Measurements from ENCODE around the gene FILIP1L.

FILIP1L gene

DNA sequence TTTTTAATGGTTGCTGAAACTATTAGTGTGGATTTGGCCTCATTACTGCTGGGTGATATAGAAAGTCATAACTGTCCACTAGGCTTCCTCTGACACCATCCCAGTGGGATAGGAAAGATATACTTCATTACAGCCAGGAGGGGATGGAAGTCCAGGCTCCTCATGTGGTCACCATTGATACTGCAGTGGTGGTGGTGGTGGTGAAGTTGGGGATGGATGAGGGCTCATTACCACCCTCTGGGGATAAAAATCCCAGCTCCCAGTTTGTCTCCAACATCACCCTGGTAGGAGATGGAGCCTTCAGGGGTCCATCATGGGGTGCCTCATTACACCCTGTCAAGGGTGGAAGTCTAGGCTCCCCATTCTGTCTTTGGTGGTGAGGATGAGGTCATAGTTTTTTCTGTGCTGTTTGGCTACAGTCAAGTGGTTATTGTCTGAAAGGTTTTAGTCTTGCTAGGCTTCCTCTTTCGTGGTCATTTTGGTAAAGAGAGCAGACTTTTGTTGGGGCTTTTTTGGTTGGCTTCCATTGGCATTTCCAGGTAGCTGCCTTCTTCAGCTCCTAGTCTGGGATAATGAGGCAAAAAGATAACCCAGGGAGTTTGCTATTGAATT, 30.1 kb upstream of the FILIP1L start:
- no peak for FAIRE-seq
- no peak for TF ChIP-seq POLR2A (IDR thresholded peaks at IDR 0.05; ENCODE audit: low read depth, low read length)
- DNase-seq (ENCODE audit: insufficient read length, low spot score) = no peak

DNA sequence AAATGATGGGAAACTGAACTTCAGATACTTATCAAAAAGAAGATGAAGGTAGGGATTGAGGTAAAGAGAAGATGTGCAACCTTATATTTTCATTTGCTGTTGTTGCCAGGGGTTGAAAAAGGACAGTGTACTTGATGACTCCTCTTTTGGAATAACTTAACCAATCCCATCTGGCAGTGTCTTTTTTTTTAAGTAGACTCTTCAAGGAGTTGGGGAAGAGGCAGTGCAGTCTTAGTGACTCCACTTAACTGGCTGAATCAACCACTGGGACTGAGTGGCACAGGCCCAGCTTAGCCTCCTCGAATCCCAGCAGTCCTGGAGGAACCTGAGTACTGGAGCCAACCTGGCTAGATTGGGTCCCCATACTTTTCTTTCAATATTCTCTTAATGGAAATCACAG, 27.3 kb upstream of the FILIP1L start:
- FAIRE-seq = no peak
- no peak for TF ChIP-seq POLR2A (IDR thresholded peaks at IDR 0.05; ENCODE audit: low read depth, low read length)
- DNase-seq (ENCODE audit: insufficient read length, low spot score) = no peak

DNA sequence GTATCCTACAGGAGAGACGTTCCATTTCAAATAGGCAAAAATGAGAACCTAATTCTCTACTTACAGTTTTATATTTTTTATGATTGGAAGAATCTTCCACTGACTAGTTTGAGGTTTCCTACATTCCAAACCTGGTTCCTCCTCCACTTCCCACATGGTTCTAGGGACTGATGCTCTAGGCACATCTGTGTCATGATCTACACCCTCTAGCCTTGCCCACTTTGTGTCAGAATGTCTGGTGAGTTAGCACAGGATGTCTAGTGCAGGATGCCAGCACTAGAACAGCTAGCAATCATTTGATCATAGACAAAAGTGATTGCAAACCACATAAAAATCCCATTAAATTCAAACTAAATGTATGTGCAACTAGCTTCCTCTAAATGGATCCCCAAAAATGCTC, 26.7 kb upstream of the FILIP1L start:
- no peak for TF ChIP-seq POLR2A (IDR thresholded peaks at IDR 0.05; ENCODE audit: low read depth, low read length)
- no peak for DNase-seq (ENCODE audit: insufficient read length, low spot score)
- FAIRE-seq = no peak

DNA sequence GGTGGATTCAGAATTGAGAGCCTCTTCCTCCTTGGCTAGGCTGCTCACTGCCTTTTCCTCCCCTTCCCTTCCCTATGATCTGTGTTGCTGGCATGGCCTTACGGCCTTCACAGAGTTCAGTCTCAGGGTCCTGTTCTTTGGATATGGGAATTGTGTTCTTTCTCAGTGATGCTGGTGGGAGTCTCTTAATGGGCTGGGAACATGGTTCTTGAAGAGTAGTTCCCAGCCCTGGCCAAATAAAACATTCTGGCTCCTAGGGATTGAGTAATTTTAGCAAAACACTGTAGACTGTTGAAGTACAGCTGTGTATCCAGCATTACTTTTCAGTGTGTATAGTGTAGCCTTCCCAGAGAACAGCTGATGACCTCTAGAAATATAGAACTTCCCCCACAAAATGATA, 22.6 kb upstream of the FILIP1L start:
- no peak for TF ChIP-seq POLR2A (IDR thresholded peaks at IDR 0.05; ENCODE audit: low read depth, low read length)
- no peak for FAIRE-seq
- no peak for DNase-seq (ENCODE audit: insufficient read length, low spot score)

DNA sequence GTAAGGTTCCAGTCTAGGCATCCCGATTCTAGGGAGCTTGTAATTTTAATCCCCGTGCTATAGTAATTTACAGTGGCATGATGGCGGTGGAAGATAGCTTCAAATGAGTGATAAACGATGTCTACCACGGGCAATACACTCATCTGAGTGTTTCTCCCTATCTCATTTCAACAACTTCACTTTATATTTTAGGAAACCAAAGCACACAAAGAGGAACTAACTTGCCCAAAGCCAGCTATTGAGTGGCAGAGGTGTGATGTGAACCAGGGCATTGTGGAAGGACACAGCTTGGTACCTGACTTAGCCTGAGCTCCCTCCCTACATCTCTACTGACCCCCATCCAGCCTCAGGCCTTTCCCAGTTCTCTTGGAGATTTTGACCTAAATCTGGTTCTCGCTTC, 16.9 kb upstream of the FILIP1L start:
- TF ChIP-seq POLR2A (IDR thresholded peaks at IDR 0.05; ENCODE audit: low read depth, low read length) = no peak
- FAIRE-seq (no peak), DNase-seq (ENCODE audit: insufficient read length, low spot score) (no peak)

DNA sequence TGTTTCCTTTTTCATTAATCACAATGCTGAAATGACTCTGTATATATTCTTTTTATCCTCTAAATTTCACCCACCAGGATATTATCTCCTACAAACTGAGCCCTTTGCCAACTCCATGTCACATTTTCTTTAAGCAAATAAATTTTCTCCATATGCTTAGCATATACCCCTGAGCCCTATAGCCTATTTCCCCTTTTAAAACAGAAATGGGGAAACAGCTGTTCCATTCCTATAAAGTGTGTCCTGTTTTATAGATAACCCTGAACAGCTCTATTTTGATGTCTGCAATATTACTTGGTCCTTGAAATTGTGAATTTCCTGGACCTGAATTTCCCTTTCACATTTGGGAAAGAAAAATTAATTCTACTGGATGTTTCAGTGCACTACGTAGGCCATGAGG, 15.6 kb upstream of the FILIP1L start:
- DNase-seq (ENCODE audit: insufficient read length, low spot score) (no peak), FAIRE-seq (no peak)
- no peak for TF ChIP-seq POLR2A (IDR thresholded peaks at IDR 0.05; ENCODE audit: low read depth, low read length)

DNA sequence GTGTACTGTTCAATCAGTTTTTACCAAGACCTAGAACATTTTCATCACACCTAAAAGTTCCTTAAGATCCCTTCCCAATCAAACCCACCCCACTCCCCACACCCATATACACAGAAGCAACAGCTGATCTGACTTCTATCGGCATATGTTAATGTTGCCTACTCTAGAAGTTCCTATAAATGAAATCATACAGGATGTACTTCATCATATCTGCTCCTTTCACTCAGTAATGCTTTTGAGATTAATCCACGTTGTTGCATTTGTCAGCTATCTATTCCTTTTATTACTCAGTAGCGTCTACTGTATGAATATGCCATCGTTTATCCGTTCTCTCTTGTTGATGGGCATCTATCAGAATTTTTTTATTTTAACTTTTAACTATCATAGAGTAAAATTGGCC, 14.3 kb upstream of the FILIP1L start:
- FAIRE-seq = no peak
- DNase-seq (ENCODE audit: insufficient read length, low spot score) = no peak
- TF ChIP-seq POLR2A (IDR thresholded peaks at IDR 0.05; ENCODE audit: low read depth, low read length) = no peak

DNA sequence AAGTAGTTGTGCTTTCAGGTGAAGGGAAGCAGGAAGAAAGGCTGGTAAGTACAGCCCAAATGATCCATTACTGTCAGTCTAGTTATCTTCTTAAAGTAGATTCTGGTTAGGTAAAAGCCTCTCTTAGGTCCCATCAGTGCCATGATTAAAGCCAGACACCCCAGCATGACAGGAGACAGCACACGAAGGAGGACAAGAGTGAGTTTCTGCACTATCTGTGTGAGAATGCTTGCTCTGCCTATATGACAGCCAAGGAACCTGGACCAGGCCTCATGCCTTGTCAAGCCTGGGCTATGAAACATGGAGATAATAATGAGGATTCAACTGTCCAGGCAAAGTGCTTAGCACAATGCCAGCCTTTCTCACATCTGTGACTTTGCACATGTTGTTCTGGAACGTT, 13.5 kb upstream of the FILIP1L start:
- TF ChIP-seq POLR2A (IDR thresholded peaks at IDR 0.05; ENCODE audit: low read depth, low read length) = no peak
- no peak for FAIRE-seq

DNA sequence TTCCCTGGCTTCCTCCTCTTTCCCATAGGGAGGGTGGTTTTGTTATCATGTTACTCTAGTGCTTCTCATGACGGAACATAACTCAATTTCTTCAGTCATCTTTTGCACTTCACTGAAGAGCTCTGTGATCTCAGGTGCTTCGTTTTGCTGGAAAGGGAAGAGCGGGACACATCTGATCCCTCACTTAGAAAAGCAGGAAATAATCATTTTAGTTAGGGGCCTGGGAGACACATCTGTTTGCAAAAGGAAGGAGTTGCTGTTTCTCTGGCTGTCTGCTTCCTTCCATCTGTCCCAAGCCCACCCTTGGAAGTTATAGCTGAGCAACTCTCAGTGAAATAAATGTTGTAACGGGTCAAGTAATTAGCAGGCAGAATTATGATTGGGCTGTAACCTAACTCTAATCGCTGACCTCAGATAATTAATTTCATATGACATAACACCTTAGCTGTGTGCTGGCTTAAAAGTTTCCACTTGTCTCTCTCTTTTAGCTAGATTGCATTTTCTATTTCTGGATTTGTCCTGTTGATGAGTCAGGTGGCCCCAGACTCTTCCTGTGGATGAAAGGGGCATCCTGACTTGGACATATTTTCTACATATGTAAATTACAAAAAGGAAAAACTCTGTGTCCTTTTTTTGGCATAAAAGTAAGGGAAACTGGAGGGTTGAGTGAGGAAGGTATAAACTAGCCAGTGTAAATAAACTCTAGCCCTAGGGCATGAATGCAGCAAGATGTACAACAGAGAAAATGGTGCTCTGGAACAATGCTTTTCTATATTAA, 11.0 kb upstream of the FILIP1L start:
- DNase-seq (ENCODE audit: insufficient read length, low spot score) (no peak), FAIRE-seq (no peak)

More for the DNA sequence above, 13.5 kb upstream of the FILIP1L start:
- no peak for DNase-seq (ENCODE audit: insufficient read length, low spot score)

DNA sequence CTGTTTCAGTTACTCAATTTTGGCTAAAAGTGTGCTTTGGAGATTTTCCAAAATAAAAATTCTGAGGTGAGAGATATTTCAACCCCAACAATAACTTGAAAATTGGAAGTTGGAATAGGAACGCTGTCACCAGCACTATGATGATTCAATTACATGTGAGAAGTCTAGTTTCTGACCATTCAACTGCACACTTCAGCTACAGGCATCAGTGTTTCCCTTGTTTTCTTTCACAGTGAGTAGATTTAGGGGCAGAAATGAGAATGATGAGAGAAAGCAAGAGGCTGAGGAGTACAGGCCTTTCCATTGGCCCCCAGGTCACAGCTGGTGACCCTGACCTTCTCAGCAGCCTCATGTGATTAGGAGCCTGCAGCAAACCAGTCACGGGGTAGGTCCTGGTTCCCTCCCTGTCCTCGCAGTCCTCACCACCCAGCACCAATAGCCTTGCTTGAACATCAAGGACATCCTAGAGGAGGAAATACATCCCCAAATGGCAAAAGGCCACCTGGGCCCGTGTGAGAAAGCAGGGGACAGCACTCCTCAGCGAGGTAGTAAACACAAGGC, 10.0 kb upstream of the FILIP1L start:
- TF ChIP-seq POLR2A (IDR thresholded peaks at IDR 0.05; ENCODE audit: low read depth, low read length) = no peak
- DNase-seq (ENCODE audit: insufficient read length, low spot score) (no peak), FAIRE-seq (no peak)

More for the DNA sequence above, 11.0 kb upstream of the FILIP1L start:
- TF ChIP-seq POLR2A (IDR thresholded peaks at IDR 0.05; ENCODE audit: low read depth, low read length) = no peak

DNA sequence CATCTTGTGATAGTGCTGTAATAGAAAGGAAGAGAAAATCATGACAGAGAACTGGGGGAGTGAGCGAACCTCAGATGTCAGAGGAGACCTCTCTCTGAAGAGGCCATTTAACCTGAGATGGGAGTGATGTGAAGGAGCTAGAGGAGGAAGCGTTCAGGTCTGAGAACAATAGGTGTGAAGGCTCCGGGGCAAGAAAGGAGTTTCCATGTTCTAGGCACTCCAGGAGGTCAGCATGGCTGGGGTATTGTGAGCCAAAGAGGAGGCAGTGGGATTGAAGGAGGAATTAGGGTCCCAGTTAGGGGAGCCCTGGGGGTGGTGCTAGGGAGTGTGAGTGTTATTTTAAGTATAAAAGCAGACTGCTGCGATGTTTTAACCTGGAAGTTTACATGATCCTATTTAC, 8.8 kb upstream of the FILIP1L start:
- DNase-seq (ENCODE audit: insufficient read length, low spot score) = no peak
- TF ChIP-seq POLR2A (IDR thresholded peaks at IDR 0.05; ENCODE audit: low read depth, low read length) = no peak
- FAIRE-seq = no peak

DNA sequence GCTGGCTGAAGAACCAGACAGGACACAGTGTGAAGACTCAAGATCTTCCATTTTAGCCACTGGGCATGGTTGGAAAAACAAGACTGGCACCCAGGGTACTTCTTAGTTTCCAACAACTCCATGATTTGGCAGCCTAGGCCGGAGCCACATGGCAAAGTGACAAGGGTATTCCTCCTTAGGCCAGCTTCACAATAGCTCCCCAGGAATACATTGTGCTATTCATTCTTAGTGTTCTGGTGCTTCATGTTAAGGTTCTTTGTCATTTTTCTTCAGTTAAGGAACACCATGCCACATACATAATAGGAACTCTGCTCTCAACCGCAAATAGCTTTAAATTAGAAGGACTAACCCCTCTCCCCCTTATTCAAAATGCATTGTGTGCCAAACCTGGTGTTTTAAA, 8.0 kb upstream of the FILIP1L start:
- DNase-seq (ENCODE audit: insufficient read length, low spot score) (no peak), FAIRE-seq (no peak)
- TF ChIP-seq POLR2A (IDR thresholded peaks at IDR 0.05; ENCODE audit: low read depth, low read length) = no peak

DNA sequence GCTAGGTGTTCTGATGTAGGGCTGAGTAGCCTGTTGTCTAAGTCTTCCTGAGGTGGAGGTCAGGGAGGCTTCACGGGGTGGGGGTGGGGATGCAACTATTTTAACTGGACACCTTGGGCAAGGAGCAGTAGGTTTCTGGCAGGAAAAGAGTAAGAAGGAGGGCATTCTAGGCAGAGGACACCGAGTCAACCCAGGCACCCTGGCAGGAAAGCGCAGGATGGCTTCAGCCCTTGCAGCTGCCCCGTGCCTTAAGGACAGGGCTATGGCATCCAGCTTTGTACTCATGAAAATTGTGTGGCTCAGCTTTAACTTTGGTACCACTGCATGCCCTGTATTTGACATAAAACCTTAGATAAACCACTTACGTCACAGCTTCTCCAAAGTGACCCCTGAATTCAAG, 6.4 kb upstream of the FILIP1L start:
- no peak for DNase-seq (ENCODE audit: insufficient read length, low spot score)
- no peak for FAIRE-seq
- no peak for TF ChIP-seq POLR2A (IDR thresholded peaks at IDR 0.05; ENCODE audit: low read depth, low read length)

DNA sequence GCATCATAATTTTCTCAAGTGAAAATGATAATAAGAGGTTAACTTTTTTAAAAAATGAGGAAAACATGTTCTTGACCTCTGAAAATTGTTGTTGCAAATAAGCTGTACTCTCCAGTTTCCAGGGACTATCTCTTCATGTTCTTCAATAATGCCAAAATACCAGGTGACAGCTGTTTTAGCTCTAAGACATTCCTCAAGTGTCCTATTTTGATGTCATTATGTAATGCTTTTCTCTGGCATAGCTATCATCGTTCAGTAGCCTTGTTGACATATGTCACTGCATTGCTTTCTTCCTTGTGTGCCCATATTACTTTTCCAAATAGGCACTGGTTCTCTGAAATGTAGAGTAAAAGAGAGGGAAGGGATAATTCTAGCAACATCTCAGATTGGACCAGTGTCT, 5.7 kb upstream of the FILIP1L start:
- TF ChIP-seq POLR2A (IDR thresholded peaks at IDR 0.05; ENCODE audit: low read depth, low read length) = no peak
- no peak for FAIRE-seq
- DNase-seq (ENCODE audit: insufficient read length, low spot score) = no peak

DNA sequence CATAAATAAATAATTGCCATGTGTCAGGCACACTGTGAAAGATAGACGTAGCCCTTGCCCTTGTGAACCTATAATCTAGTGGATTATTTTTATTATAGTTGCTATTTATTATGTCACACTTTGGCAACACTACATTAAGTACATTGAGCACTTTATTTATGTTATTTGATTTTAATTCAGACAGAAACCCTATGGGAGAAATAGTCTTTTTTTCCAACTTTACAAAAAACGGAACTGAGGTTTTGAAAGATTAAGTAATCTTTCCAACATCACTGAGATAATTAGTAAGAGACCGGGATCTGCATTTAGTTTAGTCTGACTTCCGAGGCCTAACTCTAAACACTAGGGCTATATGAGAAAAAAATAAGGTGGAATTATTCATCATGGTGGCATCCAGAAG, 2.8 kb upstream of the FILIP1L start:
- no peak for DNase-seq (ENCODE audit: insufficient read length, low spot score)
- no peak for FAIRE-seq
- no peak for TF ChIP-seq POLR2A (IDR thresholded peaks at IDR 0.05; ENCODE audit: low read depth, low read length)

Measured in H54 (cell line).